CD4-positive, alpha-beta T cell treated with Interleukin-21 for 1 hour (primary cell): Measurements from ENCODE around the gene POM121L12.

Experiments
- DNase-seq: peaks from one replicate; pipeline ENCODE4 v3.0.0-alpha.2; 2020

The POM121L12 gene

GRCh38 chr7:53035499-53036412, at the start of gene POM121L12:
TSS of gene POM121L12 (plus strand) at chr7:53035633. CDS start at chr7:53035672, 39 bp downstream.
- no peak for DNase-seq

- no peak for DNase-seq
Measured at GRCh38 chr7:52992001-52992400, 43.4 kb upstream of the POM121L12 start.

GRCh38 chr7:52992479-52993162, 42.8 kb upstream of the POM121L12 start:
- DNase-seq, result no peak

- DNase-seq, result no peak
Measured at GRCh38 chr7:52995676-52996075, 39.8 kb upstream of the POM121L12 start.

GRCh38 chr7:53001221-53001620, 34.2 kb upstream of the POM121L12 start:
- no peak for DNase-seq

GRCh38 chr7:53002389-53002788, 33.0 kb upstream of the POM121L12 start:
- no peak for DNase-seq

- no peak for DNase-seq
Measured at GRCh38 chr7:53003653-53004445, 31.6 kb upstream of the POM121L12 start.

DNA sequence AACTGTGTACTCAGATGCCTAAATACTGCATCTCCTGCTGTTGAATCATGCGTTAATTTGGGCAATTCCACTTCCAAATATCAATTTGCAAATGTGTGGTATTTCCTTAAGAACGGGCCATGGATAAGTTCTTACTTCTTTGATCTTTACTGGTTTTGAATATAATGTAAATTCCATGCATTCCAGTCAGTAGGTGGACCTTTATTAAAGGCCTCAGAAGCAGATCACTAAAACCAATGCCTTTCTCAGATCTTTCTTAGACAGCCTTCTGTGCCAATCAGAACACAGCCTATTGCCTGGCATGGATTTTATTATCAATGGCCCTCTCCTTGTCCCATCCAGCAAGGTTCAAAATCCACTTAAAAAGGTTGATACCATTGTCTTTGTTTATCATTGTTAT, 21.5 kb upstream of the POM121L12 start:
- DNase-seq, result no peak

GRCh38 chr7:53015463-53015862, 20.0 kb upstream of the POM121L12 start:
- no peak for DNase-seq

DNA sequence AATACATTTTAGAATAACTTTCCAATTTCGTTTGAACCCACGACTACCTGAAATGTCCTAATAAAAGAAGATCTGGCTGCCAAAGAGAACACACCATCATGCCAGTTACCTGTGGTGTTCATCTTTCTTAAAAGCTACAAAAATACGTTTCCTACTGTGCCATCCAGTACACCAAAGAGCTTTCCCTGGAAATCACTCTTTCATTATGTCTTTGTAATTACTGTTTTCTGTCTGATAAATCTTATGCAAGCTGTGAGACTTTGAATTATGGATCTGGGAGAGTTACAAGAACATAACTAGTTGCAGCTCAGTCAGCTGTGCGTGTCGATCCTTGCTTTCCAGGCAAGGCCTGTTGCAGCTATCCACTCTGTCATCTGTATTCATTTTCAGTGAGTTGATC, 12.5 kb upstream of the POM121L12 start:
- DNase-seq, result no peak

DNA sequence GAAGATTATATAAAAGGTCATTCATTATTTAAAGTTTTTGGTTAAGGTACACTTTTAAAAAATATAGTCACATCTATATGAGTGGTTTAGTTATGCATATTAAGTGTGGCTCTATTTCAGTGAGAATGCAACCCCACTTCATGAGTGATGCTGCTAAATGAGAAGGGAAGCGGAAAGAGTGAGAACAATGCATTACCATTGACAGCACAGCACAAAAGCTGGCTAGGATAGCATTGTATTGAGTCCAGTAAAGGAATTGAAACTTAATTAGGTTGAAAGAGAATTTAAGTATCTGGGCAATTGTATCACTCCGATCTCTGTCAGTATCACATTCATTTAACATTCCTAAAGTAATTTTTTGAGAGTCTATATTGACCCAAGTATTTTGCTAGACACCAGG, 13.2 kb downstream of the POM121L12 start:
- DNase-seq, result no peak

- DNase-seq, result no peak
Measured at GRCh38 chr7:53050433-53050832, 15.0 kb downstream of the POM121L12 start.

DNA sequence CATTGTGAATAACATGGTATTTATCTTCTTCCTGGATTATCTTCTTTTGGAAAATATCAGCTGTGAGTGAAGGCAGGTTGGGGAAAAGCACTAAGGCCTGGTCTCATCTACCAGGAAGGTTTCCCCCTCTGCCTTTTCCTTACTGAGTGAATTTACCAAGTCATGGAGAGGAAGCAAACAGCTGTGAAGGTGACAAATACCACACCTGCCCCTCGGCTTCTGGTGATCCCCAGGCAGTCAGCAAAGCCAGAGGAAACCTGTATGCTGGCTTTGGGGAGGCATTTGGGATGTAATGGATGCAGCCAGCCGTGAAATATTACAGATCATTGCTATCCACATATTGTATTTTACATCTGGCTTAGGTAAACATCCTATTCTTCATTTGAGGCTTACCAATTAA, 24.2 kb downstream of the POM121L12 start:
- no peak for DNase-seq

DNA sequence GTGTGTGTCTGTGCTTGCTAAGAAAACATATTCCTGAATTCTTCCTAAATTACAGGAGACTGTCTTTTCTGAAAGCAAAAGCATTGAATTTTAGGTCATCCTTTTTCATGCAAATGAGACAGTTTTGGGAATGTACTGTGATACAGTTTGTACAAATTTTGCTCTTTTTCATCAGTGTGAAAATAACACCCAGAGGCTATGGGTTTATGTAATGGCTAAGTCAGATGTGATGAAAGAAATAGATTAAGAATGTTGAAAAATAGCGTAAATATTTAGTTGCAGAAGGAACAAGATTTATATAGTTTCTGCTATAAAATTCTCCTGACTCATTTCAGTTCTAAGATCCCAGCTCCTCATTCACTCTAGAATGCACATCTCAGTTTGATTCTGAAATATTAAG, 24.6 kb downstream of the POM121L12 start:
- no peak for DNase-seq

DNA sequence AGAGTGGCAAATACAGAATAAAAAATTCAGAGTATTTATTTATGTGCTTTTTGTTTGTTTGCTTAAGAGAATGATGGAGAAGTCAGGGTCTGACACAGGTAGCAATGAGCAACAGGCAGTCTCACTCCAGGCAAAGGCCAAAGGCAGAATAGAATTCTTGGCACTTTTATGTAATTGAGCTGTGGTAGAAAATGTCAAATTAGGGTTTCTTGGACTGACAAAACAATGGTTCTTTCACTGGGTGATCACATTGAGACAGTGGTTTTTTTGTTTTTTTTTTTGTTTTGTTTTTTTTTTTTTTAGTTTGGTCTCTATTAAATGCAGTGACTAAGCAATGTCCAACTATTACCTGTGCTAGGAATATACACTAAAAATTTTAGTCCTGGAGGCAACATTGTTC, 27.4 kb downstream of the POM121L12 start:
- DNase-seq, result no peak

- no peak for DNase-seq
Measured at GRCh38 chr7:53068673-53069072, 33.2 kb downstream of the POM121L12 start.

DNA sequence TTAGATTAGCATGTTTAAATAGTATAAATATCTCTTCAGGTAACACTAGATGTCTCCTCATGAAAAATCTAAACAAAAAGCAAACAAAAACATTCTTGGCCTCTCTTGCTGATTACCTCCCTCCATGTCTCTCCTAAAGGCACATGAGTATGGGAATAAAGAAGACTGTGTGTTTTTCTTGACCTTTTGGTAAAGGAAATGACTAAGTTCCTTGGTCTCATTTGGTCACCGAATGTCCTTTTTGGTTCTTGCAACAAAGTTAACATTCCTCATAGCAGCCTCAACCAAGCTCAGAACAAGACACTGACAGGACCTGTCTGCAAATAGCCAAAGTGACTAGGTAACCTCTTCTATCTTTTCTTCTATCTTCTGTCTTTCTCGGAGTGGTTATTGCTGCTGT, 35.5 kb downstream of the POM121L12 start:
- DNase-seq, result no peak
